UCSD-AML1 (cell line): ENCODE results near the gene CA12.
"Not testable (repeated sequence)": the region's sequence is repeated elsewhere in the genome, so short reads cannot be mapped to it uniquely, and the experiment has no call there.

Experiments
- DNase-seq: peaks from one replicate; lab custom pipeline; 2025; ENCODE audit not compliant: unreplicated experiment; lab: John Stamatoyannopoulos, UW

The CA12 gene

DNA sequence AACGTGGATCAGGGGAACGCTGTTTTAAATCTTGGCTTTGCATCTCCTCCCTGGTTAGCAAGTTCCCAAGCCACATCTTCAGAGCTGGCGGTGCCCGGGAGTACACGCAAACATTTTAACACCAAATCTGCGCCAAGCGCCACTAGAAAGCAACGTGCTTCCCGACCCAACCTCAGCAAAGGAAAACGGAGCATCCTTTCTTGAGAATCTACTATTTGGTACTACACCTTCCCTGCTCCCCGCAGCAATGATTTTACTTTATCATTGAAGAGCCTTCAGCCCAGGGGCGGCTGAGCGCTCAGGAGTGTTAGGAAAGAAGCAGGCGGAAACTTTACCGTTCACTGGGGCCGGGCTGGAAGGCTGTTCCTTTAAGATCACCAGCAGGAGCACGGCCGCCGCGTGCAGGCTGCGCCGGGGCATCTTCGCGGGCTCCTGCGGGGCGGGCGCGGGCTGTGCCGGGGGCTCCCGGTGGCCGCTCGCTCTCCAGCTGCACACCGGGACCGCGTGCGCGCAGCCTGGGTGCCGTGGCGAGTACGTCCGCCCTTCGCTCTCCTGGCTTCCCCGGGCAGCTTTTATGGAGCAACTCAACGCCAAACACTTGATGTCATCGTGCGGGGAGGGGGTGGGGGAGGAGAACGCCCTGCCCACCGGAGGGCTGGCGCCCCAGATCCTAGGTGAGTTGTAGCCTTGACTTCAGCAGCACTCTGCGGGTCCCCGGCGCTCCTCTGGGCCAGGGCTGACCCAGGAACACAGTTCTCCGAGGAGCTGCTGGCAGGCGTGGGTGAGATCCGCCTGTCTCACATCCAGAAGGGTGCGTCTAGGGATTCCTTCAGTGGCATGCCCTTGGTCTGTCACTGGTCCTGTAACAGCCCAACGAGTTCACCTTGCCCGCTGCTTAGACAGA, at the start of gene CA12:
Gene CA12 (minus strand): TSS at position 546 of the 904 bp plus-strand sequence. CDS start 126 bp downstream, at position 420.
- DNase-seq, result no peak

DNA sequence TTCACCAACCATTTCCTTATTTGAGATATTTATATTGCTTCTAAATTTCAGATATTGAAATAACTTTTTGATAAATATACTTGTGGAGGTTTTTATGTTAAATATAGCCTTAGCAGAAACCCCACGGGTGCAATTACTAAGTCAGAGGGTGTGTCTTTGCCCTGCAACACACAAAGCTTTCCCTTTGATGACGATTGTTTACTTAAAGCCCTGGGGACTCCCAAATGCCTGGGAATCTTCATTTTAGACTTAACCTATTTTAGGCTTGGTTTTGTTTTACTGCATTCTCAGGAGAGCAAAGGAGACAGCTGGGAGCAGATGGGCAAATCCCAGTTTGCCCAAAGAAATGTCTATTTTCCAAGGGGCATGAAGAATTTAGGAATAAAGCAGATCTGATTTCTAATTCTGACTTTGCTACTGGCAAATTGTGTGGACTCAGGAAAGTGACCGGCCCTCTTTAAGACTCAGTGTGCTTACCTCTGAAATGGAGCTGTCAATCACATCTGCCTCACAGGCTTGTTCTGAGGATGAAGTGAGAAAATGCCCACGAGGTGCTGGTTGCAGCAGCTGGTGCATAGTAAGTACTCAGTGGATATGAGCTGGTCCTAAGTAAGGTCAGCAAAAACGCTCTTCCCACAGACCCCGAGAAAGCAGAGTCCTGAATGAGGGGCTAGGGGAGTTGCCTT, 49.3 kb upstream of the CA12 start:
- no peak for DNase-seq

DNA sequence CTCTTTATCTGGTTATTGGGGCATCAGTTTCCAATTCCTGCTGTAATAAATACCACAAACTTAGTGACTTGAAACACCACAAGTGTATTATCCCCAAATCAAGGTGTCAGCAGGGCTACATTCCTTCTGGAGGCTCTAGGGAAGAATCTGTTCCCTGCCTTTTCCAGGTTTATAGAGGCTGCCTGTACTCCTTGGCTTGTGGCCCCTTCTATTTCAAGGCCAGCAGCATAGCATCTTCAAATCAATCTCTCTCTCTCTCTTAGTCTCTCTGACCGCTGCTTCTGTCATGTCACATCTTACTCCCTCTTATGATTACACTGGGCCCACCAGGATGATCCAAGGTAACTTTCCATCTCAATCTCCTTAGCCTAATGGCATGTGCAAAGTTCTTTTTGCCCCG, 44.9 kb upstream of the CA12 start:
- DNase-seq, result no peak

DNA sequence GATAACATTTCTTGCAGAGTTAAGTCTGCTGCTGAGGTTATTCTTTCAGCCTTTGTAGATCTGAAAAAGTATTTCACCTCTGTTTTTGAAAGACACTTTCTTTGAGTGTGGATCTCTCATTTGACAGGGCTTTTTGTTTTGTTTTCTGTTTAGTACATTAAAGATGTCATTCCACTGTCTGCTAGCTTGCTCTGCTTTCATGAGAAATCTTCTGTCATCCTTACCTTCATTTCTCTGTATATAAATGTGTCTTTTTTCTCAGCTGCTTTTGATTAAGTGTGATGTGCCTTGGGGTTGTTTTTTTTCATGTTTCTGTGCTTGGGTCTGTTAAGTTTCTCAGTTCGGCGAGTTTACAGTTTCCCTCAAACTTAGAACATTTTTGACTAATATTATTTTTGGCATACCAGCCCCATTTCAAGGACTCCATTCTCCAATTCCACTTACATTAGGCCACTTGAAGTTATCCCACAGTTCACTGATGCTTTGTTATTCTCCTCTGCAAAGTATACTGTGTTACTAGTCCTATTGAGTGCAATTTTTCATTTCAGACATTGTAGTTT, 43.9 kb upstream of the CA12 start:
- no peak for DNase-seq

DNA sequence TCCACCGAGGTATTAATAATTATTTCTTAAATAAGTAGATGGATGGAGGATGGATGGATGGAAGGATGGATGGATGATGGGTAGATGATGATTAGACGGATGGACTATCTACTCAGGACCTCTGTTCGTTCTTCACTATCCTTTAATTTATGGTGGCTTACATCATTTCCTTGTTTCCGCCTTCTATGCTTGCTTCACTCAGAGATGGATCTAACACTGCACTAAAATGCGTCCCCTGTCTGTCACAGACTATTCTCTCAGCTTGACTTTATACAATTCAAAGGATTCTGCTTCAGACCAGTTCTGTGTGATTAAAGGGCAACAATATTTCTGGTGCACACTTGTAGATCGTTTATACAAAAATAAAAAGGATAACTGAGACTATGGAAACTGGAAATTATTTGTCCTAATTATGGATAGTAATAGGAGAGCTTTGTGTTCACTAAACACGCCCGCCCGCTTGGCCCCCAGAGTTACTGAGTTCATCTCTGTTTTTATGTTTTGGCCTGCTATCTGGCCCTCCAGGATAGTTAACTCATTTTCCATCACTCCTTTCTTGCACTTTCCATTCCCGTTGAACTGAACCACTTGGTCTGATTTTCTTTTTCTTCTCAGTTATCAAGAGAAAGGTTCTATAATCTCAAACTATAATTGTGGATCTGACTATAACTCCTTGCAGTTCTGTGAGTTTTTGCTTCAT, 41.4 kb upstream of the CA12 start:
- no peak for DNase-seq

DNA sequence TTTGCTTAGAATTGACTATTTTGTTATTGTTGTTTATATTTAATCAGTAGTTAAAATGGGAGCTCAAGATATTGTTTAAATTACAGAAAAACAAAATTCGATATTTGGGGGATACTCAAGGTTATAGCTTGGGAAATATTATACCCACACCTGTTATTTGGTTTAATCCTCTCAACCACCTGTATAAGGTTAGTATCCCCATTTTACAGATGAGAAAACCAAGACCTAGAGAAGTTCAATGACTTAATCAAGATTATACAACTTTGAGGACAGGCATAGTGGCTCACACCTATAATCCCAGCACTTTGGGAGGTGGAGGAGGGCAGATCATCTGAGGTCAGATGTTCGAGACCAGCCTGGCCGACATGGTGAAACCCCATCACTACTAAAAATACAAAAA, 39.8 kb upstream of the CA12 start:
- DNase-seq, result no peak

DNA sequence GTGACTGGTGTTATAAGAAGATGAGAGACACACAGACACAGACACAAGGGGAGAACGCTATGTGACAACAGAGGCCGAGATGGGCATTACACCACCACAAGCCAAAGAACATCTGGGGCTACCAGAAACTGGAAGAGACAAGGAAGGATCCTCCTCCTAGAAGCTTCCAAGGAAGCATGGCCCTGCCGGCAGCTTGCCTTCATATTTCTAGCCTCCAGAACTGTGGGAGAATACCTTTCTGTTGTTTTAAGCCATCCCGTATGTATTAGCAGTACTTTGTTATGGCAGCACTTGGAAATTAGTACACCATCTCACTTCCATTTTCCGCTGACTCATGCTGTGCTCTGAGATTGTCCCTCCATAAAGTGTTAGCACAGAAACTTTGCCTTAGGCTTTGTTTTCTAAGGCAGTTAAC, 38.7 kb upstream of the CA12 start:
- DNase-seq, result no peak

DNA sequence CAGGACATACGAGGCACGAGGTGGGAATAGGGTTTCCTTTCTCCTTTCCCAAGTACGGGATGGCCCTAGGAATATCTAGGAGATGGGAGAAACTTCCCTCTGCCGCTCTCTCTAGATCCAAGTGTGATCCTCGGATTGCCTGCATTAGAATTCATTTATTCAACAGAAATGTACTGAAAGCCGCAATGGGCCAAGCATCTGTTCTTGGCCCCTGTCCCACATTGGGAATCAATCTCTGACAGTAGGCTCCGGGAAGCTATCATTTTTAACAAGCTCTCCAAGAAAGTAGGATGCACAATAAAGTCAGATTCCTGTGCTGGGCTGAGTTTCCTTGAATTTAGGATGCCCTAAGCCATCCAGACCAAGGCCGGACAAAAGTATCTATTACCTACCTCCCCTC, 37.2 kb upstream of the CA12 start:
- no peak for DNase-seq

DNA sequence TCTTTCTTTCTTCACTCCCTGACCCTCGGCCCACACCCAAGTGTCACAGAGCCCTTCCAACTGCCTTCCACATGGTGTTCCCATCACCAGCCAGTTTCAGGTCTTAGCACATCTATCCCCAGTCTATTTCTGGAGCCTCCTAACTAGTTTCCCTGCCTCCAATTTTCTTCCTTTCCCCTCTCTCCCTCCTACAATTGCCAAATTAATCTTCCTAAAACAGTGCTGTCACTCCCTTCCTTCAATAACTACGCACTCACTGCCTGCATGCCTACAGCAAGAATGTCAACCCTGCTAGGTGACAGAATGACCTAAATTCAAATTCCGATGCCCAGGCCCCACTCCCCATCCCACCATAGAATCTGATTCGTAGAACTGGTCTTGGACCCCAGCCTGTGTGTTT, 36.1 kb upstream of the CA12 start:
- DNase-seq, result no peak

DNA sequence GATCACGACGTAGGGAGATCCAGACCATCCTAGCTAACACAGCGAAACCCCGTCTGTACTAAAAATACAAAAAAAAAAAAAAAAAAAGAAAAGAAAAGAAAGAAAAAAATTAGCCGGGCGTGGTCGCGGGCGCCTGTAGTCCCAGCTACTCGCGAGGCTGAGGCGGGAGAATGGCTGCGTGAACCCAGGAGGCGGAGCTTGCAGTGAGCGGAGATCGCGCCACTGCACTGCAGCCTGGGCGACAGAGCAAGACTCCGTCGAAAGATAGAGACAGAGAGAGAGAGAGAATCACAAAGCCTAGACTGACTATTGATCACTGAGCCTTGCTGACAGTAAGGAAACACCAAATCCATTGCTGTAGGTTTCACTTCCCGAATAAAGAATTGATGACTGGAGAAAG, 35.6 kb upstream of the CA12 start:
- DNase-seq, result not testable (repeated sequence)

DNA sequence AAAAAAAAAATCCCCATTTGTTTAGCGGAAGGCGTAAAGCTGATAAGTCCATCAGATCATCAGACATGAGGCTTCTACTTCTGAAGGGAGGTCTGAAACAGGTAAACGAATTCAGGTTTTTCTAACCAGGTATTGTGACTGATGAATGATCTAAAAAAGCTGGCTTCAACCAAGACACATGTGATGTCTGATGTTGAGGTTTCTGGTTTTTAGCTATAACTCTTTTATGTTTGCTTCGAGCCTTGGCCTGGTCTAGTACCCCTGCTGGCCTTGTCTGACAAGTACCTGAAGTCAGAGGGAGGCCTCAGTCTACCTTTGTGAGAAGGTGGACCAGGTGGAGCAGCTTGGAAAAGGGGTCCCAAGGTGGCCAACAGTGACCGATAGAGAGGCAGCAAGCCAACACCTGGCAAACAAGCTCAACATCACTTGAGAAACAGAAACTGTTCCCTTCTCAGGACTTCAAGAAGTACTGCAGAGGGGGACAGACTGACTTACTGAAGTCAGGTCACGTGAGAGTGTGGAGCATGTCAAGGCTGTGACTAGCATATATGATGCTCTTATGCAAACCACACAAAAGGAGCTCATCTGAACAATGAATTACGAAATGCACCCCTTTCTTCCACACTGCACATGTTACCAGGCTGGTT, 33.0 kb upstream of the CA12 start:
- DNase-seq, result no peak

DNA sequence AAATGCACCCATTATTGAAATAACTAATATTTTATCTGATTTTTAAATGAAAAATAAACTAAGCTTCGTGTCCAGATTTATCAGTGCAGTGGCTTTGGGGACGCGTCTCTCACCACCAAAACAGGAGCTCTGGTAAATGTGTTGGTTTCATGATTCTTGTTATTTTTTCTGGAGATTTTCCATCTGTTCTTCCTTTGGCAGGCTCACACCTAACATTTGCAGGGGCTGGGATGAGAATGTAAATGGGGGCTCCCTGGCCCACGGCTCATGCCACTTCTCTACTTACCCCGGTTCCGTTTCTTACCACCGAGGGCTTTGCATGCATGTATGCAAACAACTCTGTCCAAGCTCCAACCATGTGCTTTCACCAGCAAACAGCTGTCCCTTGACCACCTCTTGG, 30.9 kb upstream of the CA12 start:
- no peak for DNase-seq

DNA sequence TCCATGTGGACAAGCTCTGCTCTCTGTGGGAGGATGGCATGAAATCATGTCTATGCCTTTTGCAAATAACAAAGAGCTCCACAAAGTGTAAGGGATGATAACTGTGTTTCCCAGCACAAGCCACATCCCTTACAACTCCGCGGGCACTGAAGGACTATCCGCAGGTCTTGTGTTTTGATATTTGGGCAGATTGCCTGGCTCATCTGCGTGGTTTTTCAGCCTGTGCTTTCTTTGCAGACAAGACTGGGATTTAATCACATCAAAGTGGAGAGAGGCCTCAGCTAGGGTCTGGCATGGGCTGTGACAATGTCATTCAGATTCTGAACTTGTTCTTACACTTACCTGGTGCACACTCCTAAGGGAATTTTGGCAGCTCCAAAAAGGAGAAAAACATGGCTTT, 30.2 kb upstream of the CA12 start:
- DNase-seq, result no peak

DNA sequence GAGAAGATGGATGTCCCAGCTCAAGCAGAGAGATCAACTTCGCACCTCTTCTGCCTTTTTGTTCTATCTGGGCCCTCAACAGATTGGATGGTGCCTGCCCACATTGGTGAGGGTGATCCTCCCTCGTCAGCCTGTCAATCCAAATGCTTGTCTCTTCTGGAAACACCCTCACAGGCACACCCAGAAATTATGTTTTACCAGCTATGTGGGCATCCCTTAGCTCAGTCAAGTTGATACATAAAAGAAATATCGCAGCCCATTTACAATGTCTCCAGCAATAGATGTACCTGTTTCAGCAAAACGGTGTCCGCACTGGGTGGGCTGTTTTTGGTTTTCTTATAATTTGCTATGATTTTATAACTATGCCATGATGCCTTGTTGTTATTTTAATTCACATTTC, 27.5 kb upstream of the CA12 start:
- no peak for DNase-seq

DNA sequence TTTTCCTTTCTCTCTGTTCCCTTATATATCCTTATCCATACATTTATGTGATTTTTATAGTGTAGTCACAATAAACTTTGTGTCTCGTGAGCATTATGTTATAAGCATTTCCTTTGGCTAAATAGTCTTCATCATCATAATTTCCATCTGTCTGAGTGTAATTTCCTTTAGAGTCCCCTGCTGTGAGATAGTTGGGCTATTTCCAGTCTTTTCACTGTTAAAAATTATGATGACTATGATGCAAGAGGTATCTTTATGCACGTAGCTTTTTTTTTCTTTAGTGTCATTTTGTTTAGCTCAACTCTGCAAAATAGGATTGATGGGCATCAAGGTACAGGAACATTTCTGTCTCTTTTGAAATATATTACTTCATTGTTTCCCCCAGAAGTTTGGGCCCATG, 26.9 kb upstream of the CA12 start:
- no peak for DNase-seq

DNA sequence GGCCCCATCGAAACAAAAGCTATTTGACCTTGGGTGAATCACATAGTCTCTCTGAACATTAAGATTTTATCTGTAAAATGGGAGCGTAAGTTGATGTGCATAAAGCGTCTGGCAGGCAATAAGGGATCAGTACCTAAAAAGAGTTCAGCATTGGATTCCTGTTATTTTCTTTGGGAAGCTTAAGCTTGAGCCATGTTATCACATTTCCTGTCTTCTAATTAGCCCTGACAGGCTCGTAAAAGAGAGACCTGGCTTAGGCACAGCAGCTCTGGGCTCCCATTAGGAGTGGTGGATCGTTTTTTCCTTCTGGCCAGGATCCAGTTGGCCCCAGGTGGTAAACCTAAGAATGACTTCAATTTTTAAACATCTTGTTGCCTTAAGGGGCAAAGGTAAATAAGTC, 26.0 kb upstream of the CA12 start:
- DNase-seq, result no peak

DNA sequence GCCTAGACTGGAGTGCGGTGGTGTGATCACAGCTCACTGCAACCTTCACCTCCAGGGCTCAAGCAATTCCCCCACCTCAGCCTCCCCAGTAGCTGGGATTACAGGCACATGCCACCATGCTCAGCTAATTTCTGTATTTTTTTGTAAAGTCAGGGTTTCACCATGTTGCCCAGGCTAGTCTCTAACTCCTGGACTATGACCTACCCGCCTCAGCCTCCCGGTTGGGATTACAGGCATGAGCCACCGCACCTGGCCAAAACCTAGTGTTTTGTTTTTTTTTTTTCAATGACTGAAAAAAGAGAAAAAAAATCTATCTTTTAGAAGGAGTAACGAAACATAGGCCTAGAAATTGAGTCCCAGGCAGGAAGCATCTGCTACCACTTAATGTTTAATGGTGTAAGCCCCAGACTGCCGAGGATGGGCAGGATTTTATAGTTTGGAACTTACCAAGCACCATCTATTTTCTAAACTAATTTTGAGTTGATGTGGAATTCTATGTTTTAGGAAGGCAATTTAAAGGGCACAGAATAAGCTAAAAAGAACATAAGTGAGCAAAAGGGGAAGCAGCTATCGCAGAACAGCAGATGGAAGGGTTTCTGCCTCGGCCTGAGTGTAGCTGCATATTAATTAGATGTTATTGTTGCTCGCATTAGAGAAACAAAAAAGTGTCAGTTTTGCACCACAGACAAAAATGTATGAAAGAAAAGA, 24.2 kb upstream of the CA12 start:
- DNase-seq, result no peak

DNA sequence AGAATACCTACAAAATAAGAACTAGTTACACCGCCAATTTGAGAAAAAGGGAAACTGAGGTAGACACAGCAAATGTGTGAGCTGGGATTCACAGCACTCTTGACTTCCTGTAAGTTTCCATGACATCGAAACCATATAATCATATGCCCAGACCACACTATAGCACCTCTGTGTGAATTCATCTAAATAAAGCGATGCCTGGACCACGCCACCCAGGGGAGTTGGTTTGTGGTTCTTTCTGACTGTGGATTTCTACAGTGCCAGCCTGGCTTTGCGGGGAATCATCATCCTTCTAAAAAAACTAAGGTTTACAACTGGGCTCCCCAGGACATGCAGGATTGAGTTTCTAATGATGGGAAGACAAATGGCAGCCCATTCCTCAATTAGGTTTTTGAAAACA, 23.5 kb upstream of the CA12 start:
- DNase-seq, result no peak

DNA sequence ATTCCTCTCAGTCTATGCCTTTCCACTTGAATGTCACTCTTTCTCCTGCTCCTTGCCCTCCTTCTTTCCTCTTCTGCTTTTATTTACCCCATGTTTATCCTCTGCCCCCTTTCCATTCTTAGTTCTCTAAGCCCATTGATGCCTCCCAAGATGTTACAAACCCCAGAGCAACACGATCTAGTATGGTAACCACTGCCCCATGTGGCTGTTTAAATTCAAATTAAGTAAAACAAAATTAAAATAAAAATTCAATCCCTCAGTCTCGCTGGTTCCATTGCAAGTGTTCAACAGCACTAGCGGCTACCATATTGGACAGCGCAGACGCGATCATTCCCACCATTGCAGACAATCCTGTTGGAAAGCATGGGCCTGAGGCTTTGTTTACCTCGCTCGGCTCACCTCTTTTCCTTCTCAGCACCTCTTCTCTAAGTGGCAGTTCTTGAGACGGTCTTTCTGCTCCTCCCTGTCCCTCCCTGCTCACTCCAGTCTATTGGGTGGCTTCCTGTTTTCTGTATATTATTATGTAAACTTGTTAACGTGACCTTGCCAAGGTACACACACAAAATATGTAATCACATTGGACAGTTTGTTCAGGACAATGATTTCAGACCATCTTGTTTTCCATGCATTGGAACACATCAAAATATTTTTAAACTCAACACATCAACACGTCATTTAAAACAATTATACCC, 21.8 kb upstream of the CA12 start:
- DNase-seq, result no peak
